ENCODE results near the gene LUZP2. TPM values are rescaled to one million over a fixed set of nuclear protein-coding genes. Genes with fewer than 3 reads are reported as not detected.

The LUZP2 gene
- total and polyA plus RNA-seq, 2 donors (not counting 1 experiment from before 2014, with no cell fraction given) = not detected

- Histone ChIP-seq H3K79me2 (ENCODE audit: control insufficient read depth, insufficient read depth, low read length) (no peaks in the 10 kb centered on the region), H3K36me3 (replicated peaks in 1 of 2; ENCODE audit: control extremely low read depth in 1 of 2, control insufficient read depth in 1 of 2, extremely low read depth in 1 of 2, insufficient read depth in 2 of 2, low read length in 1 of 2) (no peaks in the 10 kb centered on the region), H3K9ac (ENCODE audit: low read length) (no peak overlapping the region), H3K4me3 (ENCODE audit: control extremely low read depth in 1 of 5, extremely low read depth in 1 of 5, insufficient read depth in 1 of 5, low read depth in 2 of 5, low read length in 4 of 5) (no peak overlapping the region), H3K9me3 (ENCODE audit: control extremely low read depth in 1 of 3, control insufficient read depth in 2 of 3, insufficient read depth in 1 of 3, low read length in 2 of 3) (no peaks in the 10 kb centered on the region), H3K27ac (ENCODE audit: low read length in 2 of 2) (no peak overlapping the region), H2AFZ (ENCODE audit: insufficient read depth, low read depth, low read length, poor library complexity, severe bottlenecking) (no peak overlapping the region), H4K20me1 (ENCODE audit: control insufficient read depth, insufficient read depth, low read length, poor library complexity, severe bottlenecking) (no peaks in the 10 kb centered on the region), H3K4me1 (ENCODE audit: control insufficient read depth in 2 of 2, insufficient read depth in 2 of 2, low read length in 2 of 2) (no peaks in the 10 kb centered on the region), H3K4me2 (replicated peaks; ENCODE audit: low read depth, low read length, poor library complexity, severe bottlenecking) (no peak overlapping the region), H3K27me3 (replicated peaks in 1 of 4; ENCODE audit: control extremely low read depth in 1 of 4, control insufficient read depth in 3 of 4, insufficient read depth in 4 of 4, low read length in 3 of 4) (no peaks in the 10 kb centered on the region)
- POLR2A ChIA-PET = no interaction called here
- Mint-ChIP-seq H3K4me1 (peaks cover 2% of the 10 kb centered on the region), H3K9me3 (ENCODE audit: insufficient read depth) (peaks cover 5% of the 10 kb centered on the region), H3K27me3 (no peaks in the 10 kb centered on the region), H3K27ac (no peak overlapping the region), H3K4me3 (no peak overlapping the region)
- intact Hi-C loops (cut with micrococcal nuclease) = no loop called here
- no peak for ATAC-seq (ENCODE audit: low read depth)
- CTCF ChIA-PET = no interaction called here
- TF ChIP-seq EZH2 (IDR thresholded peaks at IDR 0.05; ENCODE audit: borderline replicate concordance, insufficient read depth, low read depth, low read length, poor library complexity, severe bottlenecking) = no peak
- TF ChIP-seq, protein P1, sequence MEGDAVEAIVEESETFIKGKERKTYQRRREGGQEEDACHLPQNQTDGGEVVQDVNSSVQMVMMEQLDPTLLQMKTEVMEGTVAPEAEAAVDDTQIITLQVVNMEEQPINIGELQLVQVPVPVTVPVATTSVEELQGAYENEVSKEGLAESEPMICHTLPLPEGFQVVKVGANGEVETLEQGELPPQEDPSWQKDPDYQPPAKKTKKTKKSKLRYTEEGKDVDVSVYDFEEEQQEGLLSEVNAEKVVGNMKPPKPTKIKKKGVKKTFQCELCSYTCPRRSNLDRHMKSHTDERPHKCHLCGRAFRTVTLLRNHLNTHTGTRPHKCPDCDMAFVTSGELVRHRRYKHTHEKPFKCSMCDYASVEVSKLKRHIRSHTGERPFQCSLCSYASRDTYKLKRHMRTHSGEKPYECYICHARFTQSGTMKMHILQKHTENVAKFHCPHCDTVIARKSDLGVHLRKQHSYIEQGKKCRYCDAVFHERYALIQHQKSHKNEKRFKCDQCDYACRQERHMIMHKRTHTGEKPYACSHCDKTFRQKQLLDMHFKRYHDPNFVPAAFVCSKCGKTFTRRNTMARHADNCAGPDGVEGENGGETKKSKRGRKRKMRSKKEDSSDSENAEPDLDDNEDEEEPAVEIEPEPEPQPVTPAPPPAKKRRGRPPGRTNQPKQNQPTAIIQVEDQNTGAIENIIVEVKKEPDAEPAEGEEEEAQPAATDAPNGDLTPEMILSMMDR (IDR thresholded peaks at IDR 0.05) = no peak
- no peak for DNase-seq
Observed at GRCh38 chr11:24705474-24705873, 208.6 kb downstream of the LUZP2 start.

- Histone ChIP-seq H3K4me2 (replicated peaks; ENCODE audit: low read depth, low read length, poor library complexity, severe bottlenecking) (no peak overlapping the region), H3K9me3 (ENCODE audit: control extremely low read depth in 1 of 3, control insufficient read depth in 2 of 3, insufficient read depth in 1 of 3, low read length in 2 of 3) (no peaks in the 10 kb centered on the region), H3K36me3 (replicated peaks in 1 of 2; ENCODE audit: control extremely low read depth in 1 of 2, control insufficient read depth in 1 of 2, extremely low read depth in 1 of 2, insufficient read depth in 2 of 2, low read length in 1 of 2) (no peaks in the 10 kb centered on the region), H4K20me1 (ENCODE audit: control insufficient read depth, insufficient read depth, low read length, poor library complexity, severe bottlenecking) (no peaks in the 10 kb centered on the region), H3K9ac (ENCODE audit: low read length) (no peak overlapping the region), H3K27ac (ENCODE audit: low read length in 2 of 2) (no peak overlapping the region), H3K4me3 (ENCODE audit: control extremely low read depth in 1 of 5, extremely low read depth in 1 of 5, insufficient read depth in 1 of 5, low read depth in 2 of 5, low read length in 4 of 5) (no peak overlapping the region), H3K79me2 (ENCODE audit: control insufficient read depth, insufficient read depth, low read length) (no peaks in the 10 kb centered on the region), H3K27me3 (replicated peaks in 1 of 4; ENCODE audit: control extremely low read depth in 1 of 4, control insufficient read depth in 3 of 4, insufficient read depth in 4 of 4, low read length in 3 of 4) (no peaks in the 10 kb centered on the region), H2AFZ (ENCODE audit: insufficient read depth, low read depth, low read length, poor library complexity, severe bottlenecking) (no peak overlapping the region), H3K4me1 (ENCODE audit: control insufficient read depth in 2 of 2, insufficient read depth in 2 of 2, low read length in 2 of 2) (no peaks in the 10 kb centered on the region)
- Mint-ChIP-seq H3K9me3 (ENCODE audit: insufficient read depth) (peaks cover 3% of the 10 kb centered on the region), H3K27ac (no peak overlapping the region), H3K27me3 (no peaks in the 10 kb centered on the region), H3K4me3 (no peak overlapping the region), H3K4me1 (peaks cover 2% of the 10 kb centered on the region)
- POLR2A ChIA-PET = no interaction called here
- CTCF ChIA-PET = no interaction called here
- no peak for DNase-seq
- TF ChIP-seq, protein P1 (IDR thresholded peaks at IDR 0.05) = no peak
- no peak for TF ChIP-seq EZH2 (IDR thresholded peaks at IDR 0.05; ENCODE audit: borderline replicate concordance, insufficient read depth, low read depth, low read length, poor library complexity, severe bottlenecking)
- intact Hi-C loops (cut with micrococcal nuclease) = no loop called here
- ATAC-seq (ENCODE audit: low read depth) = no peak
- WGBS (ENCODE audit: insufficient coverage) = no CpG with 5 or more reads among the region's 1 CpG
Observed at GRCh38 chr11:24708616-24709015, 211.8 kb downstream of the LUZP2 start.
